ENCODE results near the gene CCDC127.

- TF ChIP-seq GATA2 (IDR thresholded peaks at IDR 0.05; ENCODE audit: low read depth, low read length), result no peak
- no peak for TF ChIP-seq GATA3 (IDR thresholded peaks at IDR 0.05; ENCODE audit: low read depth, low read length)
Observed at GRCh38 chr5:230711-231110, 12.8 kb upstream of the CCDC127 start.

Measured in SH-SY5Y (cell line).